Stimulated activated CD4-positive, alpha-beta T cell treated with anti-CD3 and anti-CD28 coated beads, Interleukin-4, amount 100 ng/mL, for 48 hours (primary cell): ENCODE results near the gene AKAP7.
A peak's percentile ranks its signal among the peaks of the same experiment; 100 is the strongest.
"Not testable (repeated sequence)": the region's sequence is repeated elsewhere in the genome, so short reads cannot be mapped to it uniquely, and the experiment has no call there.

Experiments
- DNase-seq, 2 donors: peaks; one replicate each; pipeline ENCODE4 v3.0.0-alpha.2; 2020; ENCODE audit warnings: low read depth in 2 of 2

AKAP7 gene

GRCh38 chr6:131251590-131252199, 116.4 kb downstream of the AKAP7 start:
- no peak for DNase-seq

GRCh38 chr6:131255434-131255833, 120.2 kb downstream of the AKAP7 start:
- DNase-seq, result no peak

- no peak for DNase-seq
These were observed 120.6 kb downstream of the AKAP7 start for GRCh38 chr6:131255911-131256310.

- no peak for DNase-seq
These were observed 121.8 kb downstream of the AKAP7 start for GRCh38 chr6:131257104-131257503.

GRCh38 chr6:131258010-131258652, 122.9 kb downstream of the AKAP7 start:
- no peak for DNase-seq

- DNase-seq, result no peak
These were observed 123.7 kb downstream of the AKAP7 start for GRCh38 chr6:131258816-131259476.

- DNase-seq, result not testable (repeated sequence)
These were observed 125.7 kb downstream of the AKAP7 start for GRCh38 chr6:131260960-131261359.

GRCh38 chr6:131262060-131262459, 126.8 kb downstream of the AKAP7 start:
- DNase-seq, result no peak

- no peak for DNase-seq
These were observed 130.7 kb downstream of the AKAP7 start for GRCh38 chr6:131265939-131266338.

GRCh38 chr6:131268303-131268702, 133.0 kb downstream of the AKAP7 start:
- no peak for DNase-seq

- DNase-seq, result no peak
These were observed 134.5 kb downstream of the AKAP7 start for GRCh38 chr6:131269565-131270391.

GRCh38 chr6:131270534-131270933, 135.3 kb downstream of the AKAP7 start:
- DNase-seq, result no peak

- DNase-seq, result no peak
These were observed 140.0 kb downstream of the AKAP7 start for GRCh38 chr6:131275273-131275672.

- no peak for DNase-seq
These were observed 142.3 kb downstream of the AKAP7 start for GRCh38 chr6:131277591-131277990.

- peak; percentile 34 to 40 for DNase-seq
These were observed 146.4 kb downstream of the AKAP7 start for GRCh38 chr6:131281471-131282270.

GRCh38 chr6:131282365-131282764, 147.1 kb downstream of the AKAP7 start:
- DNase-seq, result no peak

- no peak for DNase-seq
These were observed 148.4 kb downstream of the AKAP7 start for GRCh38 chr6:131283466-131284175.

- no peak for DNase-seq
These were observed 150.3 kb downstream of the AKAP7 start for GRCh38 chr6:131285548-131285947.

- no peak for DNase-seq
These were observed 151.3 kb downstream of the AKAP7 start for GRCh38 chr6:131286469-131287040.

- no peak for DNase-seq
These were observed 152.9 kb downstream of the AKAP7 start for GRCh38 chr6:131288214-131288613.
